SK-N-SH (cell line): ENCODE measurements around the gene EAF1.

ENCODE experiments used
- ELF1 ChIP-seq: IDR thresholded peaks from 2 replicates; pipeline ENCODE4 v1.4.0; 2012
- FOSL2 ChIP-seq: IDR thresholded peaks from 2 replicates; pipeline ENCODE4 v1.4.0; 2012; ENCODE audit warnings: low read depth, mild to moderate bottlenecking, moderate library complexity, borderline replicate concordance
- POLR2AphosphoS5 ChIP-seq: IDR thresholded peaks from 2 replicates; pipeline ENCODE4 v1.6.1; 2012; ENCODE audit warnings: low read depth, low read length
- RCOR1 ChIP-seq: fragments of 150-350 bp; IDR thresholded peaks from 2 replicates; pipeline ENCODE4 v1.6.1; 2017; ENCODE audit warnings: antibody characterized with exemption, low read length
- TCF12 ChIP-seq: IDR thresholded peaks from 2 replicates; pipeline ENCODE4 v1.4.0; 2012
- YY1 ChIP-seq: IDR thresholded peaks from 2 replicates; pipeline ENCODE4 v1.4.0; 2012; ENCODE audit warnings: low read depth, mild to moderate bottlenecking
- TF ChIP-seq, protein P1 (sequence below): fragments of 200-600 bp; sonication (generic); IDR thresholded peaks from 2 replicates; pipeline ENCODE4 v1.6.1; 2017; ENCODE audit warnings: antibody characterized with exemption, mild to moderate bottlenecking, moderate library complexity
- TF ChIP-seq, protein P2 (sequence below): IDR thresholded peaks from 2 replicates; pipeline ENCODE4 v1.4.0; 2012; ENCODE audit warnings: low read depth, borderline replicate concordance

DNA sequence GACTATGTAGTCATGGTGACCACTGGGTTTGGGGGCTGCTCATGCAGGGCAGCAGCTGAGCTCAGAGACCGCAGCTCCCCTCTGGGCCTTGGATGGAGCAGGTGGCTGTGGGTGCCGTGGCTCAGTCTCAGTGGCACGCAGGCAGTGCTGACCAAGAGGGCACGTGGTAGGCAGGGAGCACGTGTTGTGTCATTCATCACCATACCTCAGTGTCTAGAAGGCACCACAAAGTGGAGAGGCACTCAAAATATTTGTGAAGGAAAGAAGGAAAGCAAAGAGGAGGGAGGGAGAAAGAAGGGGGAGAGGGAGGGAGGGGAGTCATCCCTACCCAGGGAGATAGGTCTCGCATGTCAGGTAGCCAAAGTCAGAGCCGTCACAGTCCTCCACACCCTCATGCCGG lies 26.1 kb downstream of the EAF1 start:
- TF ChIP-seq POLR2AphosphoS5 (no peak), RCOR1 (no peak), TCF12 (no peak), ELF1 (no peak), YY1 (no peak), FOSL2 (no peak)
- TF ChIP-seq, protein P1, sequence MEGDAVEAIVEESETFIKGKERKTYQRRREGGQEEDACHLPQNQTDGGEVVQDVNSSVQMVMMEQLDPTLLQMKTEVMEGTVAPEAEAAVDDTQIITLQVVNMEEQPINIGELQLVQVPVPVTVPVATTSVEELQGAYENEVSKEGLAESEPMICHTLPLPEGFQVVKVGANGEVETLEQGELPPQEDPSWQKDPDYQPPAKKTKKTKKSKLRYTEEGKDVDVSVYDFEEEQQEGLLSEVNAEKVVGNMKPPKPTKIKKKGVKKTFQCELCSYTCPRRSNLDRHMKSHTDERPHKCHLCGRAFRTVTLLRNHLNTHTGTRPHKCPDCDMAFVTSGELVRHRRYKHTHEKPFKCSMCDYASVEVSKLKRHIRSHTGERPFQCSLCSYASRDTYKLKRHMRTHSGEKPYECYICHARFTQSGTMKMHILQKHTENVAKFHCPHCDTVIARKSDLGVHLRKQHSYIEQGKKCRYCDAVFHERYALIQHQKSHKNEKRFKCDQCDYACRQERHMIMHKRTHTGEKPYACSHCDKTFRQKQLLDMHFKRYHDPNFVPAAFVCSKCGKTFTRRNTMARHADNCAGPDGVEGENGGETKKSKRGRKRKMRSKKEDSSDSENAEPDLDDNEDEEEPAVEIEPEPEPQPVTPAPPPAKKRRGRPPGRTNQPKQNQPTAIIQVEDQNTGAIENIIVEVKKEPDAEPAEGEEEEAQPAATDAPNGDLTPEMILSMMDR = no peak
- TF ChIP-seq, protein P2, sequence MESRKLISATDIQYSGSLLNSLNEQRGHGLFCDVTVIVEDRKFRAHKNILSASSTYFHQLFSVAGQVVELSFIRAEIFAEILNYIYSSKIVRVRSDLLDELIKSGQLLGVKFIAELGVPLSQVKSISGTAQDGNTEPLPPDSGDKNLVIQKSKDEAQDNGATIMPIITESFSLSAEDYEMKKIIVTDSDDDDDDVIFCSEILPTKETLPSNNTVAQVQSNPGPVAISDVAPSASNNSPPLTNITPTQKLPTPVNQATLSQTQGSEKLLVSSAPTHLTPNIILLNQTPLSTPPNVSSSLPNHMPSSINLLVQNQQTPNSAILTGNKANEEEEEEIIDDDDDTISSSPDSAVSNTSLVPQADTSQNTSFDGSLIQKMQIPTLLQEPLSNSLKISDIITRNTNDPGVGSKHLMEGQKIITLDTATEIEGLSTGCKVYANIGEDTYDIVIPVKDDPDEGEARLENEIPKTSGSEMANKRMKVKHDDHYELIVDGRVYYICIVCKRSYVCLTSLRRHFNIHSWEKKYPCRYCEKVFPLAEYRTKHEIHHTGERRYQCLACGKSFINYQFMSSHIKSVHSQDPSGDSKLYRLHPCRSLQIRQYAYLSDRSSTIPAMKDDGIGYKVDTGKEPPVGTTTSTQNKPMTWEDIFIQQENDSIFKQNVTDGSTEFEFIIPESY = no peak
